Measurements from ENCODE around the gene LRP2BP.

LRP2BP gene

GRCh38 chr4:185395238-185395955 is at the start of gene LRP2BP:
Gene LRP2BP (minus strand): TSS chr4:185395924. CDS start chr4:185378186, 17,738 bp downstream.
- no peak for DNase-seq (ENCODE audit: low read depth in 2 of 2)

GRCh38 chr4:185445209-185445608 is 49.5 kb upstream of the LRP2BP start:
- DNase-seq (ENCODE audit: low read depth in 2 of 2) = no peak

GRCh38 chr4:185441479-185441878 is 45.8 kb upstream of the LRP2BP start:
- no peak for DNase-seq (ENCODE audit: low read depth in 2 of 2)

GRCh38 chr4:185437809-185438208 is 42.1 kb upstream of the LRP2BP start:
- no peak for DNase-seq (ENCODE audit: low read depth in 2 of 2)

- DNase-seq (ENCODE audit: low read depth in 2 of 2) = no peak
Observed at GRCh38 chr4:185435466-185435865, 39.7 kb upstream of the LRP2BP start.

- no peak for DNase-seq (ENCODE audit: low read depth in 2 of 2)
Observed at GRCh38 chr4:185429660-185430059, 33.9 kb upstream of the LRP2BP start.

- no peak for DNase-seq (ENCODE audit: low read depth in 2 of 2)
Observed at GRCh38 chr4:185426960-185427688, 31.4 kb upstream of the LRP2BP start.

GRCh38 chr4:185425647-185426352 is 30.1 kb upstream of the LRP2BP start, which contains the start of gene UFSP2:
Gene UFSP2 (minus strand): TSS chr4:185425964. CDS start chr4:185425868, 96 bp downstream.
- peak; percentile 71 to 84 for DNase-seq (ENCODE audit: low read depth in 2 of 2)

- no peak for DNase-seq (ENCODE audit: low read depth in 2 of 2)
Observed at GRCh38 chr4:185424905-185425646, 29.4 kb upstream of the LRP2BP start.

- DNase-seq (ENCODE audit: low read depth in 2 of 2) = no peak
Observed at GRCh38 chr4:185421366-185422124, 25.8 kb upstream of the LRP2BP start.

GRCh38 chr4:185416955-185417354 is 21.2 kb upstream of the LRP2BP start:
- no peak for DNase-seq (ENCODE audit: low read depth in 2 of 2)

GRCh38 chr4:185412412-185412811 is 16.7 kb upstream of the LRP2BP start:
- no peak for DNase-seq (ENCODE audit: low read depth in 2 of 2)

GRCh38 chr4:185411849-185412248 is 16.1 kb upstream of the LRP2BP start:
- DNase-seq (ENCODE audit: low read depth in 2 of 2) = no peak

GRCh38 chr4:185408432-185408831 is 12.7 kb upstream of the LRP2BP start:
- no peak for DNase-seq (ENCODE audit: low read depth in 2 of 2)

GRCh38 chr4:185405296-185405999 is 9.7 kb upstream of the LRP2BP start:
- no peak for DNase-seq (ENCODE audit: low read depth in 2 of 2)

- no peak for DNase-seq (ENCODE audit: low read depth in 2 of 2)
Observed at GRCh38 chr4:185404031-185404430, 8.3 kb upstream of the LRP2BP start.

- DNase-seq (ENCODE audit: low read depth in 2 of 2) = no peak
Observed at GRCh38 chr4:185399466-185399865, 3.7 kb upstream of the LRP2BP start.

GRCh38 chr4:185398618-185399017 is 2.9 kb upstream of the LRP2BP start:
- no peak for DNase-seq (ENCODE audit: low read depth in 2 of 2)

GRCh38 chr4:185396724-185397385 is 1.1 kb upstream of the LRP2BP start, which contains the start of gene ANKRD37:
Gene ANKRD37 (plus strand): TSS chr4:185396841. CDS start chr4:185396924, 83 bp downstream.
- DNase-seq (ENCODE audit: low read depth in 2 of 2) = no peak

All from stimulated activated CD8-positive, alpha-beta memory T cell treated with anti-CD3 and anti-CD28 coated beads, Interleukin-15, amount 100 ng/mL, for 48 hours (primary cell).